ENCODE data around the gene EFCAB14. TPM values are rescaled to one million over a fixed set of nuclear protein-coding genes. Genes with fewer than 3 reads are reported as not detected.
"Not testable (repeated sequence)": the region's sequence is repeated elsewhere in the genome, so short reads cannot be mapped to it uniquely, and the experiment has no call there.

The EFCAB14 gene
- total and polyA plus RNA-seq, 2 experiments from 2014 or later = 23.3 to 49.0 TPM

GRCh38 chr1:46656643-46657042 lies 62.3 kb downstream of the EFCAB14 start:
- no peak for ATAC-seq
- Histone ChIP-seq H3K27me3 (ENCODE audit: insufficient read depth) (no peaks in the 10 kb centered on the region), H3K9me2 (ENCODE audit: insufficient read depth) (no peaks in the 10 kb centered on the region), H3K79me2 (replicated peaks; ENCODE audit: insufficient read depth) (0 out of 2 replicates have a peak, but pooled peaks cover 4% of the 10 kb centered on the region), H4K20me1 (replicated peaks; ENCODE audit: insufficient read depth) (0 out of 2 replicates have a peak, but pooled peaks cover 11% of the 10 kb centered on the region), H3K27ac (ENCODE audit: low read depth) (no peak overlapping the region), H3K36me3 (ENCODE audit: insufficient read depth) (peaks cover 14% of the 10 kb centered on the region), H2AFZ (no peak overlapping the region), H3K4me2 (no peak overlapping the region), H3K4me1 (ENCODE audit: insufficient read depth) (no peaks in the 10 kb centered on the region), H3K4me3 (no peak overlapping the region), H3F3A (replicated peaks; ENCODE audit: low read depth) (no peaks in the 10 kb centered on the region)
- Mint-ChIP-seq H3K27me3 (ENCODE audit: insufficient read depth, low read depth, poor library complexity) (no peaks in the 10 kb centered on the region), H3K36me3 (ENCODE audit: low read depth) (peaks cover 35% of the 10 kb centered on the region), H3K27ac (no peak overlapping the region), H3K4me1 (no peaks in the 10 kb centered on the region), H3K9me3 (no peaks in the 10 kb centered on the region), H3K4me3 (no peak overlapping the region)
- TF ChIP-seq ZNF331 (CRISPR knock-in tag; IDR thresholded peaks at IDR 0.05; ENCODE audit: low read depth) (no peak), EZH2 (IDR thresholded peaks at IDR 0.05; ENCODE audit: low read depth, unreplicated experiment) (no peak)
- TF ChIP-seq, protein P1, sequence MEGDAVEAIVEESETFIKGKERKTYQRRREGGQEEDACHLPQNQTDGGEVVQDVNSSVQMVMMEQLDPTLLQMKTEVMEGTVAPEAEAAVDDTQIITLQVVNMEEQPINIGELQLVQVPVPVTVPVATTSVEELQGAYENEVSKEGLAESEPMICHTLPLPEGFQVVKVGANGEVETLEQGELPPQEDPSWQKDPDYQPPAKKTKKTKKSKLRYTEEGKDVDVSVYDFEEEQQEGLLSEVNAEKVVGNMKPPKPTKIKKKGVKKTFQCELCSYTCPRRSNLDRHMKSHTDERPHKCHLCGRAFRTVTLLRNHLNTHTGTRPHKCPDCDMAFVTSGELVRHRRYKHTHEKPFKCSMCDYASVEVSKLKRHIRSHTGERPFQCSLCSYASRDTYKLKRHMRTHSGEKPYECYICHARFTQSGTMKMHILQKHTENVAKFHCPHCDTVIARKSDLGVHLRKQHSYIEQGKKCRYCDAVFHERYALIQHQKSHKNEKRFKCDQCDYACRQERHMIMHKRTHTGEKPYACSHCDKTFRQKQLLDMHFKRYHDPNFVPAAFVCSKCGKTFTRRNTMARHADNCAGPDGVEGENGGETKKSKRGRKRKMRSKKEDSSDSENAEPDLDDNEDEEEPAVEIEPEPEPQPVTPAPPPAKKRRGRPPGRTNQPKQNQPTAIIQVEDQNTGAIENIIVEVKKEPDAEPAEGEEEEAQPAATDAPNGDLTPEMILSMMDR (conservative IDR thresholded peaks at IDR 0.05; ENCODE audit: low read depth in 2 of 2) = no peak
- DNase-seq (ENCODE audit: low spot score) = no peak

DNA sequence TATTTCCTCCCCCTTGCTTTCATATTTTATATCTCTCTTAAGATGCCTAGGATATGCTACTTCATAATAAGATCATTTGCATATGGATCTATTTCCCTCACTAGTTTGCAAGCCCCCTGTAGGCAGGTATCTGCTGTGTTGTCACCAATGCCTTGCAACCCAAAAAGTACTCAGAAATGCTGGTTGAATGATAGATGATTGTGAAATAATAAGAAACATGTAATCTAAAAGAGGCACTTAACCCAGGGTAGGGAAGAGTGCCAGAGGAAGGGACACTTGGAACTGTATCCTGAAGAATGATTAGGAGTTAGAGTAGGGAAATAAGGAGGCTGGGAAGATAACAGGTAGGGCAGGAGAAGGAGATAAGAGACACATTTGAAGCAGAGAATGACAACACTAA lies 63.1 kb downstream of the EFCAB14 start:
- H3K9me2 ChIP-seq (ENCODE audit: insufficient read depth) = no peaks in the 10 kb centered on the region
- H3K4me3 ChIP-seq = no peak overlapping the region
- Mint-ChIP-seq H3K4me1 (no peaks in the 10 kb centered on the region), H3K9me3 (no peaks in the 10 kb centered on the region), H3K36me3 (ENCODE audit: low read depth) (peaks cover 43% of the 10 kb centered on the region), H3K4me3 (no peak overlapping the region), H3K27me3 (ENCODE audit: insufficient read depth, low read depth, poor library complexity) (no peaks in the 10 kb centered on the region), H3K27ac (no peak overlapping the region)
- H2AFZ ChIP-seq = no peak overlapping the region
- no peak overlapping the region for H3K4me2 ChIP-seq
- peaks cover 17% of the 10 kb centered on the region for H3K36me3 ChIP-seq (ENCODE audit: insufficient read depth)
- H3K79me2 ChIP-seq (replicated peaks; ENCODE audit: insufficient read depth) = no peaks in the 10 kb centered on the region
- no peak overlapping the region for H3K27ac ChIP-seq (ENCODE audit: low read depth)
- 0 out of 2 replicates have a peak, but pooled peaks cover 6% of the 10 kb centered on the region for H4K20me1 ChIP-seq (replicated peaks; ENCODE audit: insufficient read depth)
- H3K4me1 ChIP-seq (ENCODE audit: insufficient read depth) = no peaks in the 10 kb centered on the region
- H3F3A ChIP-seq (replicated peaks; ENCODE audit: low read depth) = no peaks in the 10 kb centered on the region
- TF ChIP-seq JUNB (IDR thresholded peaks at IDR 0.05; ENCODE audit: unreplicated experiment) = no peak
- DNase-seq (ENCODE audit: low spot score) (no peak), ATAC-seq (no peak)
- no peaks in the 10 kb centered on the region for H3K27me3 ChIP-seq (ENCODE audit: insufficient read depth)

- not testable (repeated sequence) for H3F3A ChIP-seq (replicated peaks; ENCODE audit: low read depth); H3K27me3 ChIP-seq (ENCODE audit: insufficient read depth); H3K4me1 ChIP-seq (ENCODE audit: insufficient read depth); H3K4me1 Mint-ChIP-seq; H3K4me3 ChIP-seq; DNase-seq (ENCODE audit: low spot score); H3K79me2 ChIP-seq (replicated peaks; ENCODE audit: insufficient read depth); H2AFZ ChIP-seq; H3K9me2 ChIP-seq (ENCODE audit: insufficient read depth); H3K4me3 Mint-ChIP-seq; H4K20me1 ChIP-seq (replicated peaks; ENCODE audit: insufficient read depth); H3K9me3 Mint-ChIP-seq; H3K27me3 Mint-ChIP-seq (ENCODE audit: insufficient read depth, low read depth, poor library complexity); ATAC-seq; H3K4me2 ChIP-seq; H3K27ac Mint-ChIP-seq; H3K27ac ChIP-seq (ENCODE audit: low read depth)
- peaks cover 26% of the 10 kb centered on the region for H3K36me3 ChIP-seq (ENCODE audit: insufficient read depth)
- H3K36me3 Mint-ChIP-seq (ENCODE audit: low read depth) = peaks cover 54% of the 10 kb centered on the region
These were observed 64.2 kb downstream of the EFCAB14 start for GRCh38 chr1:46654698-46655097.
